GM18951 (cell line): ENCODE measurements around the gene UBC.
"Not testable (repeated sequence)": the region's sequence is repeated elsewhere in the genome, so short reads cannot be mapped to it uniquely, and the experiment has no call there.

Experiments
- POLR2A ChIP-seq: IDR thresholded peaks from 4 replicates; pipeline ENCODE4 v1.6.1; 2011; ENCODE audit warnings: mild to moderate bottlenecking; ENCODE audit not compliant: insufficient read length, insufficient read depth; ENCODE audit errors: extremely low read depth
- in situ Hi-C: fragments of 300-500 bp; cut with MboI; formaldehyde crosslinking; loops from one replicate; pipeline ENCODE4 v1.12.0; 2022; ENCODE audit warnings: low sequenced_read_pairs, mixed read lengths, inconsistent platforms; ENCODE audit not compliant: unreplicated experiment

Gene UBC

DNA sequence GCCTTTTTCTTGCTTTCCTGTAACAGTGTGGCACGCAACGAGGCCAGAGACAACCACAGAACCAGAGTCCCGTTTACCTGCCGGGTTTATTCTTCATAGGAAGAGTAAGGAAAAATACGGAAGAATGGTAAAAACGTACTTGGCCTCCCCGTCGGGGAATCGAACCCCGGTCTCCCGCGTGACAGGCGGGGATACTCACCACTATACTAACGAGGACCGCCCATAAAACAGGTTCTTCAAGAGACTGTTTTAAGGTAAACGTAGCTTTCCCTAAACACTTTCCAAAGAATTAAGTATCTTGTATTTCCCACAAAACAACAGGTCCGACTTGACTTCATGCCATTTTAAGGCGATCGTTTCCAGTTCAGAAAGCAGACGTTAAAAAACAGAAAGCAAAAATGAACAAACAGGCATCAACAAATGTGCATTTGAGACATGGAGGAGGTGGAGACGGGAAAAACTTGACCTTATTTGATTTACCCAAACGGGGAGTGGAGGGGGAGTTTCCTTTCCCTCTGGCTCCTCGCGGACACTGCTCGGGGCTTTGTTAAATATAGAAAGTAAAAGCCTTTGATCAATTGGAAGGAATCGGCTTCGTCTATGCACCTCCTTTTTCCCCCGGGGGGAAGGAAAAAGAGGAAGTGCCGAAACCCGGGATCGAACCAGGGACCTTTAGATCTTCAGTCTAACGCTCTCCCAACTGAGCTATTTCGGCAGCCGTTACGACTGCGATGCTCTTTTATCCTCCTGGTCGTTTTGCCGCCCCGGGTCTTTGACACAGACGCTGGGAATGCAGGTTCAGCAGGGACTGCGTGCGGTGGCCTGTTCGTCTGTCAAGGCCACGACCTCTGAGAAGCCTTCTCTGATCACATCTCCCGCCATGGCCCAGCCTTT lies 13.0 kb upstream of the UBC start:
- in situ Hi-C loops, result no loop called here
- TF ChIP-seq POLR2A, result no peak

DNA sequence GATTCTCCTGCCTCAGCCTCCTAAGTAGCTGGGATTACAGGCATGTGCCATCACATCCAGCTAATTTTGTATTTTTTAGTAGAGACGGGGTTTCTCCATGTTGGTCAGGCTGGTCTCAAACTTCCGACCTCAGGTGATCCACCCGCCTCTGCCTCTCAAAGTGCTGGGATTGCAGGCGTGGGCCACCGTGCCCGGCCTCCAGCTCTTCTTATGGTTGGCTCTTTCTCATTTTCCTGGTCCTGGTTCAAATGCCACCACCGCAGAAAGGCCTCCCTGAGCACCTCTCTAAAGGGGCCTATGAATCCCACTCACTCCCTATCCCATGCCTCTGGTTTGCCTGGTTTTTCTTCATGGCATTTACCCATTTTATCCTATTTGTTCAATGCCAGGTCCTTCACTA lies 11.3 kb upstream of the UBC start:
- in situ Hi-C loops, result not testable (repeated sequence)

GRCh38 chr12:124925117-124925516 lies 10.7 kb upstream of the UBC start:
- in situ Hi-C loops, result no loop called here

DNA sequence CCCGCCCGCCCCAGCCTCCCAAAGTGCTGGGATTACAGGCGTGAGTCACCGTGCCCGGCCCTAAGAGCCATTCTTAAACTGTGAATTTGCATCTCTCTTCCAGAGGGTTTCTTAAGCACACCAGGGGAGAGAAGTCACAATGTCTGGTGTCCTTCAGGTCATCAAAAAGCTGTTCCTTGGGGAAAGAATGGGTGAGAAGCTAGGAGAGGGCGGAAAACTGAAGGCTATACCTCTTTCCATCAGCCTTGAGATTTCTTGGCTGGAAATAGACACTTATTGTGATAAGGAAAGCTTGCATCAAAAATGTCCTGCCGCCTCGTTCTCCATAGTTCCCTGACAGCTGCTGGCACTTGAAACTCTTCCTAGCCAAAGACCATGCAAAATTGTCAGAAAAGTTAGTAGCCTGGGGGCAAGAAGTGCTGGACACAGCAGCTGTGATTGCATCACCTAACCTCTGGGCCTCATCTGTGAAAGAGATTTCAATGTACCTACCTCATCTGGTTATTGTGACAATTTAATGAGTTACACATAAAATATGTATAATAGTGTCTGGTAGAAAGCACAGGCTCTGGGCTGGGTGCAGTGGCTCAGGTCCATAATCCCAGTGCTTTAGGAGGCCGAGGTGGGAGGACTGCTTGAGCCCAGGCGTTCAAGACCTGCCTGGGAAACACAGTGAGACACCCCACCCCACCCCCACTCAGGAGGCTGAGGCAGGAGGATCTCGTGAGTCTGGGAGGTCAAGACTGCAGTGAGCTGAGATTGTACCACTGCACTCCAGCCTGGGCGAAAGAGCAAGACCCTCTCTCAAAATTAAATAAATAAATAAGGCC lies 9.7 kb upstream of the UBC start:
- TF ChIP-seq POLR2A, result no peak
- in situ Hi-C loops, result loop anchor here (25.0 kb wide), 1 partner anchor 887 kb away; no protein-coding TSS in a partner anchor

More at GRCh38 chr12:124925117-124925516, 10.7 kb upstream of the UBC start:
- no peak for TF ChIP-seq POLR2A

- peak; percentile 69 for TF ChIP-seq POLR2A
- in situ Hi-C loops, result loop anchor here (25.0 kb wide), 1 partner anchor 884 kb away; no protein-coding TSS in a partner anchor
Measured at GRCh38 chr12:124921200-124922031, 7.0 kb upstream of the UBC start.

DNA sequence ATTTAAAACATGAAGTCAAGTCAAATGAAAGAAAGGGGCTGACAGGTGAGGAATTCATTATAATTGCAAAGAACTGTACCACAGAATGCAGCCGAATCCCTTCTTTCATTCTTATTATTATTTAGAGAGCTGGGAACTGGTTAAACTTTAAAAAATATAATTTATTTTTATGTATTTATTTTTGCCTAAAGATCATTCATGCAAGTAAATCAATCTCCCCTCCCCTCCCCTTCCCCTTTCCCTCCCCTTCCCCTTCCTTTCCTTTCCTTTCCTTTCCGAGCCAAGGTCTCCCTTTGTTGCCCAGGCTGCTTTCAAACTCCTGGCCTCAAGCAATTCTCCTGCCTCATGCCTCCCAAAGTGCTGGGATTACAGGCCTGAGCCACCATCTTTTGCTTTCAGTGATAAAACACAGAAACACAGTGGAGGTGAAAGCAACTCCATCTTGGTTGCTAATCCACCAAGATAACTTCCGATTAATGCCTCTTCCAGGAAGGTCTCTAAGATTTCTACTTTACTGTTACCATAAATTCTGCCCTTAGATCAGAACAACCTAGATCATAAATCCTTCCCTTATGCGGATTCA lies 6.0 kb upstream of the UBC start:
- no peak for TF ChIP-seq POLR2A
- in situ Hi-C loops, result loop anchor here (25.0 kb wide), 1 partner anchor 883 kb away; no protein-coding TSS in a partner anchor

GRCh38 chr12:124919521-124920352 lies 5.3 kb upstream of the UBC start:
- TF ChIP-seq POLR2A, result no peak
- in situ Hi-C loops, result loop anchor here (25.0 kb wide), 1 partner anchor 882 kb away; no protein-coding TSS in a partner anchor

- in situ Hi-C loops, result loop anchor here (25.0 kb wide), 1 partner anchor 881 kb away; no protein-coding TSS in a partner anchor
Measured at GRCh38 chr12:124918622-124918988, 4.2 kb upstream of the UBC start.

- no peak for TF ChIP-seq POLR2A
- in situ Hi-C loops, result loop anchor here (25.0 kb wide), 1 partner anchor 881 kb away; no protein-coding TSS in a partner anchor
Measured at GRCh38 chr12:124917841-124918621, 3.6 kb upstream of the UBC start.

DNA sequence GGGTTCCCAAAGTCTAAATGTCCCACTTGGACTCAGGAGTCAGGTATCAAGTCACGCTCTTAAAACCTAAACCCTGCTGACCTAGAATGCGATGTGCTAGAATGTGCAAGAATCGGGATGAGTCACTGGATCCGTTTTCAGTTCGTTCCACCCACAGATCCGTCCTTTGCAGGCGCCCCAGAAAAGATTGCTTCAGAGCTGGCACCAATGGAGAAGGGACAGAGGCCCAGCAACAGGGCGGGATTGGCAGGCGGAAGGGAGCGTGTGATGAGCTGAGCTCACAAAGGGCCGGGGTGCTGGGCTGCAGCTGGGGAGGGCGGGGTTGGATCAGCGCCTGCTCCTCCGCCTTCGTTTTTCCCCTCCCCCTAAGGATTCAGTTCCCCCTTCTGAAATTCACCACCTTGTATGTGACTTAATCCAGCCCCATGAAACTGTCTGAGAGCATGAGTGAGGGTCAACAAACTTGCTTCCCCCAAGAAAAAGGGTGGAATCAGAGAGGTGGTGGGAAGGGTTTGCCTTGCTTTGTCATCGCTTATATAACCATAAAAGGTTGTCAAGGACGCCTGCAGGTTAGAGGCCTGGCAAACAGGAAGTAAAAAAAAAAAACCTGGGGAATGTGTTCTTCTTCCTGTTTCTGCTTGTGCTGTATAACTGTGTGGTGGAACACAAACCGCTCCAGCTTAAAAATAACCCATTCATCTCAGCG lies 2.8 kb upstream of the UBC start:
- in situ Hi-C loops, result loop anchor here (25.0 kb wide), 1 partner anchor 880 kb away; no protein-coding TSS in a partner anchor
- peak; percentile 65 for TF ChIP-seq POLR2A

GRCh38 chr12:124916374-124917134 lies 2.1 kb upstream of the UBC start:
- no peak for TF ChIP-seq POLR2A
- in situ Hi-C loops, result loop anchor here (25.0 kb wide), 1 partner anchor 879 kb away; no protein-coding TSS in a partner anchor
